Measurements from ENCODE around the gene CEACAM18. TPM values are rescaled to one million over a fixed set of nuclear protein-coding genes. Genes with fewer than 3 reads are reported as not detected.

The CEACAM18 gene
- polyA plus RNA-seq, 4 donors, result 0.10 to 5.8 (median 1.9) TPM

DNA sequence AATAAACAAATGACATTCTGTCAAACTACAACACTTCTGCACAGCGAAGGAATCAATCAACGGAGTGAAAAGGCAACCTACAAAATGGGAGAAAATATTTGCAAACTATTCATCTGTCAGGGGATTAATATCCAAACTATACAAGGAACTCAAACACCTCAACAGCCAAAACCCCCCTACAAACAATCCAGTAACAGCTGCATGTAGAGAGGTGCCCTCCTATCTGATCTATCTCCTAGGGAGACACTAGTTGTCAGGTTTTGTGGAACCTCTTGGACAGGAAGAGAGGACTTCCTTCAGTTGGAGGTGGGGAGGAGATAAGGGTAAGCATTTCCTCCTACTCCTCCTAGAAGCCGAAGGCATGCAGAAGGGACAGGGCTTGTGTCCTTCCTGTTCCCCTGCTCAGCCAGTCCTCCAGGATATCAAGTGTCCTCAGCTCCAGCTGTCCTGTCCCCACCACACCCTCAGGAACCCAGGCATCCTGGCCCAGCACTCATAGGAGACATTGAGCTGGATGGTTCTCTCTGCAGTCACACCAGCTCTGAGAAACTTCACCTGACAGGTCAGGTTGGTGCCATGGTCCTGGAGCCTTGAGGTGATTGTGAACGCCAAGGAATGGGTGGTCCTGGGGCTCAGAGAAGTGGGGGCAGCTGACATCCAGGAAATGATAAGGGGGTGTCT, 10.3 kb upstream of the CEACAM18 start:
- H3K27me3 ChIP-seq (ENCODE audit: control insufficient read depth in 3 of 3, insufficient read depth in 3 of 3, low read length in 3 of 3), result peaks cover 0 to 3% (median 0%) of the 10 kb centered on the region in 3 donors
- no peaks in the 10 kb centered on the region for H3K36me3 ChIP-seq (ENCODE audit: control insufficient read depth in 3 of 3, insufficient read depth in 2 of 3, low read depth in 1 of 3, low read length in 3 of 3)
- H3K4me3 ChIP-seq (ENCODE audit: low read depth in 1 of 3, low read length in 3 of 3), result no peak overlapping the region
- no peak overlapping the region for H3K27ac ChIP-seq (ENCODE audit: low read depth in 1 of 3, low read length in 2 of 3)
- FAIRE-seq (no peak), DNase-seq (no peak)
- H3K9me3 ChIP-seq (ENCODE audit: control insufficient read depth in 2 of 2, insufficient read depth in 1 of 2, low read depth in 1 of 2, low read length in 1 of 2), result no peaks in the 10 kb centered on the region
- peaks cover 0 to 5% (median 0%) of the 10 kb centered on the region in 3 donors for H3K4me1 ChIP-seq (ENCODE audit: control insufficient read depth in 3 of 3, insufficient read depth in 2 of 3, low read depth in 1 of 3, low read length in 2 of 3)
- 52 to 63% (median 56%) methylated on average over 4 of the region's 4 CpGs for WGBS, 3 donors

DNA sequence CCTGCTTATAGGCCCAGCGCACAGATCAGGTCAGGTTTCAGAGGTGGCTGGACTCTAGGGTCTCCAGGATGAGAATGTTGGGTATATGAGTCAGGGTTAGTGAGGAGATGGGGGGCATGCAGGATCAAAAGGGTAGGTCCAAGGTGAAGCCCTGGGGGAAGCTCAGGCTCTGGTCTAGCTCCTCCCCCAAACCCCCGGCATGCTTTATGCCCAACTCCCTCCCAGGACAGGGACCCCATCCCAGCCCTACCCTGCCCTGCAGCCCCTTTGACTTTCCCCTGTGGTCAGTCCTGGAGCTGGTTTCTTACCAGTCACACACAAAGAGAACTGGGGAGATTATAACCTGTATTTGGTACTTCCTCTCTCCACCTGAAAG, 9.8 kb upstream of the CEACAM18 start:
- H3K27me3 ChIP-seq (ENCODE audit: control insufficient read depth in 3 of 3, insufficient read depth in 3 of 3, low read length in 3 of 3), result peaks cover 0 to 2% (median 0%) of the 10 kb centered on the region in 3 donors
- FAIRE-seq (no peak), DNase-seq (no peak)
- H3K4me3 ChIP-seq (ENCODE audit: low read depth in 1 of 3, low read length in 3 of 3), result no peak overlapping the region
- 75 to 83% (median 81%) methylated on average over 2 of the region's 2 CpGs for WGBS, 3 donors
- peaks cover 0 to 1% of the 10 kb centered on the region in 2 donors for H3K9me3 ChIP-seq (ENCODE audit: control insufficient read depth in 2 of 2, insufficient read depth in 1 of 2, low read depth in 1 of 2, low read length in 1 of 2)
- no peak overlapping the region for H3K27ac ChIP-seq (ENCODE audit: low read depth in 1 of 3, low read length in 2 of 3)
- H3K36me3 ChIP-seq (ENCODE audit: control insufficient read depth in 3 of 3, insufficient read depth in 2 of 3, low read depth in 1 of 3, low read length in 3 of 3), result no peaks in the 10 kb centered on the region
- peaks cover 0 to 7% (median 0%) of the 10 kb centered on the region in 3 donors for H3K4me1 ChIP-seq (ENCODE audit: control insufficient read depth in 3 of 3, insufficient read depth in 2 of 3, low read depth in 1 of 3, low read length in 2 of 3)

DNA sequence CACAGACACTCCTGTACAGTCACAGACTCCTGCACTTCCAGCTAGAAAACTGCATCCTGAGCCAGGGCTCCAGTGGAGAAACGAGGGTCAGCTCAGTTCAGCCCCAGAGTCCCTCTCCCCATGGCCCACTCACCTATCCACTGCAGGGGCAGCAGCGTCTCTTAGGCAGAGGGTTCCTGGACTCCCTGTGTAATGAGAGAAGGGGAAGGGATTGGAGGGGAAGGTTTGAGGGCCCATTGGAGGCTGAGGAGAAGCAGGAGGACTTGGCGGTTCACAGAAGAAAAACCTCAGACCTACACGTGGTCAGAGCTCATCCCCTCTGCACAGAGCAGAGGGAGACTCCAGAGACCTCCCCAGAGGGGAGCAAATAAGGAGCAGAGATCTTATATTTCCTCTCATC, 9.2 kb upstream of the CEACAM18 start:
- Histone ChIP-seq H3K36me3 (ENCODE audit: control insufficient read depth in 3 of 3, insufficient read depth in 2 of 3, low read depth in 1 of 3, low read length in 3 of 3) (no peaks in the 10 kb centered on the region), H3K4me1 (ENCODE audit: control insufficient read depth in 3 of 3, insufficient read depth in 2 of 3, low read depth in 1 of 3, low read length in 2 of 3) (peaks cover 0 to 12% (median 2%) of the 10 kb centered on the region in 3 donors), H3K9me3 (ENCODE audit: control insufficient read depth in 2 of 2, insufficient read depth in 1 of 2, low read depth in 1 of 2, low read length in 1 of 2) (peaks cover 0 to 4% of the 10 kb centered on the region in 2 donors), H3K27ac (ENCODE audit: low read depth in 1 of 3, low read length in 2 of 3) (no peak overlapping the region), H3K4me3 (ENCODE audit: low read depth in 1 of 3, low read length in 3 of 3) (no peak overlapping the region), H3K27me3 (ENCODE audit: control insufficient read depth in 3 of 3, insufficient read depth in 3 of 3, low read length in 3 of 3) (peaks cover 0 to 2% (median 0%) of the 10 kb centered on the region in 3 donors)
- no peak for DNase-seq
- no peak for FAIRE-seq
- 43 to 52% (median 48%) methylated on average over 4 of the region's 4 CpGs for WGBS, 3 donors

DNA sequence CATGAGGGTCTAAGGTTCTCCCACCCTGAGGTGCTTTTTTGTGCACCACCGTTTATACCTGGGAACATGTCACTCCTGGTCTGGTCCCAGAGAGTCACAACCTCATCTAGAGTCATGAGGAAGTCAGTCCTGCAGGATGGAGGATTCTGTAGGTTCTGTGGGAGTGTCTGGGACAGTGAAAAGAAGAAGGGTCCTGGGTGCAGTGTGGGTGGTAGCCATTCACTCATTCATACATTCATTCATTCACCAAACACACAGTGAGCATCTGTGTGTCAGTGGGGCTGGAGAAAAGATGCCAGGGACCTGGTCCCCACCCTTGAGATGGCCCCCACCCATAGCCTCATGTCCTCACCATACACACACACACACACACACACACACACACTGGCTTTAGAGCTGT, 8.7 kb upstream of the CEACAM18 start:
- Histone ChIP-seq H3K27me3 (ENCODE audit: control insufficient read depth in 3 of 3, insufficient read depth in 3 of 3, low read length in 3 of 3) (peaks cover 0 to 2% (median 0%) of the 10 kb centered on the region in 3 donors), H3K9me3 (ENCODE audit: control insufficient read depth in 2 of 2, insufficient read depth in 1 of 2, low read depth in 1 of 2, low read length in 1 of 2) (peaks cover 0 to 4% of the 10 kb centered on the region in 2 donors), H3K36me3 (ENCODE audit: control insufficient read depth in 3 of 3, insufficient read depth in 2 of 3, low read depth in 1 of 3, low read length in 3 of 3) (no peaks in the 10 kb centered on the region), H3K4me3 (ENCODE audit: low read depth in 1 of 3, low read length in 3 of 3) (no peak overlapping the region), H3K4me1 (ENCODE audit: control insufficient read depth in 3 of 3, insufficient read depth in 2 of 3, low read depth in 1 of 3, low read length in 2 of 3) (peaks cover 0 to 17% (median 5%) of the 10 kb centered on the region in 3 donors), H3K27ac (ENCODE audit: low read depth in 1 of 3, low read length in 2 of 3) (no peak overlapping the region)
- FAIRE-seq, result no peak
- DNase-seq, result no peak
- 42 to 70% (median 53%) methylated on average over 1 of the region's 1 CpG for whole genome bisulfite sequencing, 3 donors

DNA sequence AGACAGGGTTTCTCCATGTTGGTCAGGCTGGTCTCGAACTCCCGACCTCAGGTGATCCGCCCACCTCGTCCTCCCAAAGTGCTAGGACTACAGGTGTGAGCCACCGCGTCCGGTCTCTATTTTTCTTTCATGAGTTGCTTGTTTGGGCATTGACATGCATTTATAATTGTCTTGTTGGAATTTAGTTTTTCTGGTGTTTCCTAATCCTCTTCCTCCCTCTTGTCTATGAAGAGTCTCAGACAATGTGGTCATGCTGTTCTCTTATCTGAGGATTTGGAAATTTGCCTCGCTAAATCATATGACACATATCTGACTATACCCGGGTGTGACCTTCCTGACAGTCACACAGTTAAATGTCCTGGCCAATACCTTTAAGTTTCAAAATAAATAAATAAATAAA, 7.4 kb upstream of the CEACAM18 start:
- Histone ChIP-seq H3K4me3 (ENCODE audit: low read depth in 1 of 3, low read length in 3 of 3) (no peak overlapping the region), H3K9me3 (ENCODE audit: control insufficient read depth in 2 of 2, insufficient read depth in 1 of 2, low read depth in 1 of 2, low read length in 1 of 2) (peaks cover 0 to 6% of the 10 kb centered on the region in 2 donors), H3K4me1 (ENCODE audit: control insufficient read depth in 3 of 3, insufficient read depth in 2 of 3, low read depth in 1 of 3, low read length in 2 of 3) (peaks cover 0 to 27% (median 7%) of the 10 kb centered on the region in 3 donors), H3K36me3 (ENCODE audit: control insufficient read depth in 3 of 3, insufficient read depth in 2 of 3, low read depth in 1 of 3, low read length in 3 of 3) (no peaks in the 10 kb centered on the region), H3K27ac (ENCODE audit: low read depth in 1 of 3, low read length in 2 of 3) (no peak overlapping the region), H3K27me3 (ENCODE audit: control insufficient read depth in 3 of 3, insufficient read depth in 3 of 3, low read length in 3 of 3) (peaks cover 0 to 2% (median 0%) of the 10 kb centered on the region in 3 donors)
- WGBS, 3 donors, result 72 to 80% (median 73%) methylated on average over 9 of the region's 9 CpGs
- no peak for FAIRE-seq
- DNase-seq, result no peak

DNA sequence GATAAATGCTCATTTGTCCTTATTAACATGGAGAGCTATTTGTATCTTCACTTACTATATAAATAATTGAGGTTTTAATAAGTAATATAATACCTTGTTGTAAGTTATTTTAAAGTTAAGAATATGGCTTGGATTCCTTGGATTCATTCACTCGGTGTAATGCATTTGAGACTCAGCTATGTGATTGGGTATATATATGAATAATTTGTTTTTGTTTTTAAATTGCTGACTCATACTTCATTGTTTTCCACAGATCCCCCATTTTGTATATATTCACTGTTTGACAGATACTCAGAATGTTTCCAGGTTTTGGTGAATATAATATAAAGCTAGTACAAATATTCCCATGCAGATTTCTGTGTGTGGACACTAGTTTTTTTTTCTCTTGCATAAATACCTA, 6.8 kb upstream of the CEACAM18 start:
- 66 to 86% (median 76%) methylated on average over 1 of the region's 1 CpG for WGBS, 3 donors
- no peak for FAIRE-seq
- Histone ChIP-seq H3K9me3 (ENCODE audit: control insufficient read depth in 2 of 2, insufficient read depth in 1 of 2, low read depth in 1 of 2, low read length in 1 of 2) (peaks cover 0 to 10% of the 10 kb centered on the region in 2 donors), H3K27ac (ENCODE audit: low read depth in 1 of 3, low read length in 2 of 3) (no peak overlapping the region), H3K4me3 (ENCODE audit: low read depth in 1 of 3, low read length in 3 of 3) (no peak overlapping the region), H3K27me3 (ENCODE audit: control insufficient read depth in 3 of 3, insufficient read depth in 3 of 3, low read length in 3 of 3) (peaks cover 0 to 2% (median 0%) of the 10 kb centered on the region in 3 donors), H3K4me1 (ENCODE audit: control insufficient read depth in 3 of 3, insufficient read depth in 2 of 3, low read depth in 1 of 3, low read length in 2 of 3) (peaks cover 0 to 30% (median 7%) of the 10 kb centered on the region in 3 donors), H3K36me3 (ENCODE audit: control insufficient read depth in 3 of 3, insufficient read depth in 2 of 3, low read depth in 1 of 3, low read length in 3 of 3) (no peaks in the 10 kb centered on the region)
- no peak for DNase-seq

DNA sequence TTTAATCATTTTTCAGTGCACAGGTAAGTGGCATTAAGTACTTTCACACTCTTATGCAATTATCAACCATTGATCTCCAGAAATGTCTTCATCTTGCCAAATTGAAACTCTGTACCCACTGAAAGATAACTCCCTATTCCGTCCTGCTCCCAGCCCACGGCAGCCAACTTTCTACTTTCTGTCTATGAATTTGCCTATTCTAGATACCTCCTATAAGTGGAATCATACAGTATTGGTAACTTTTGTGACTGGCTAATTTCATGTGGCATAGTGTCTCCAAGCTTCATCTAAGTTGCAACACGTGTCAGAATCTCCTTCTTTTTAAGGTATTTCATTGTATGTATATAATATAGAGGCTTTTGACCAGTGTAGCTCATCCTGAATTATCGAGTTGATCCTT, 5.7 kb upstream of the CEACAM18 start:
- H3K4me3 ChIP-seq (ENCODE audit: low read depth in 1 of 3, low read length in 3 of 3), result no peak overlapping the region
- no peak for DNase-seq
- peaks cover 0 to 12% of the 10 kb centered on the region in 2 donors for H3K9me3 ChIP-seq (ENCODE audit: control insufficient read depth in 2 of 2, insufficient read depth in 1 of 2, low read depth in 1 of 2, low read length in 1 of 2)
- H3K36me3 ChIP-seq (ENCODE audit: control insufficient read depth in 3 of 3, insufficient read depth in 2 of 3, low read depth in 1 of 3, low read length in 3 of 3), result no peaks in the 10 kb centered on the region
- peaks cover 0 to 2% (median 0%) of the 10 kb centered on the region in 3 donors for H3K27me3 ChIP-seq (ENCODE audit: control insufficient read depth in 3 of 3, insufficient read depth in 3 of 3, low read length in 3 of 3)
- FAIRE-seq, result no peak
- H3K27ac ChIP-seq (ENCODE audit: low read depth in 1 of 3, low read length in 2 of 3), result no peak overlapping the region
- peaks cover 0 to 38% (median 7%) of the 10 kb centered on the region in 3 donors for H3K4me1 ChIP-seq (ENCODE audit: control insufficient read depth in 3 of 3, insufficient read depth in 2 of 3, low read depth in 1 of 3, low read length in 2 of 3)
- WGBS, 3 donors, result 4 to 14% (median 10%) methylated on average over 4 of the region's 4 CpGs

DNA sequence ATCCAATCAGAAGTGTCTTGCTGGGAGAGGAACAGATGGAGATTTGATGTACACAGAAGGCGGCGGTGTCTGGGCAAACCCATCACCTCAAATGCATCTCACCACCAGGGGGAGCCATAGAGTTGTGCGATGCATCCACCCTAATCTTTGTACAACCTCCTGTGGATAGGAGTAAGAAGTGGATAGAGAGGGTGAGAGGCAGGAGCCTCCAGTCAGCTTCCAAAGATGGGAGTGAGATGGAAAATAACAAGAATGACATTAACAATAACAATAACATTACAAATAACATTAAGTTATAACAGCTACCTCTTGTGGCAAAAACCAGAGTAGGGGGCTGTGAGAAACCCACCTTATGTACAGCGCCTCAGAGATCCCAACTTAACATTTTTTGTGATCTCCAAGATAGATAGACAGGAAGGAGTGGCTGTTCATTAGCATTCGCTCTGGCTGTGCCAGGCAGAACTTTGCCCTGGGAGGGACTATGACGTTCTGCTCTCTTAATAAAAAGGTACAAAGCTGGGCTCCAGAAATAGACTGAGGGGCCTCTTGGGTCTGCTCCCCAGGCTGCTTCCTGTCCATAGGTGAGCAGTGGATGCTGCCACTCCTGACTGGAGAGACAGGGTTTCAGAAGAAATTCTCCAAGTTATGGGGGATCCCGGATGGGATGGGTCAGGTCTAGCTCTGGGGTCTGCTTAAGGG, 5.2 kb upstream of the CEACAM18 start:
- peak overlapping the region; percentile 75 to 95 (median 93) for H3K27ac ChIP-seq (ENCODE audit: low read depth in 1 of 3, low read length in 2 of 3)
- peaks cover 0 to 43% (median 7%) of the 10 kb centered on the region in 3 donors for H3K4me1 ChIP-seq (ENCODE audit: control insufficient read depth in 3 of 3, insufficient read depth in 2 of 3, low read depth in 1 of 3, low read length in 2 of 3)

More for the DNA sequence above, 5.2 kb upstream of the CEACAM18 start:
- peaks cover 0 to 16% of the 10 kb centered on the region in 2 donors for H3K9me3 ChIP-seq (ENCODE audit: control insufficient read depth in 2 of 2, insufficient read depth in 1 of 2, low read depth in 1 of 2, low read length in 1 of 2)
- H3K36me3 ChIP-seq (ENCODE audit: control insufficient read depth in 3 of 3, insufficient read depth in 2 of 3, low read depth in 1 of 3, low read length in 3 of 3), result no peaks in the 10 kb centered on the region
- FAIRE-seq (no peak), DNase-seq (peak; percentile 93 to 94)
- H3K27me3 ChIP-seq (ENCODE audit: control insufficient read depth in 3 of 3, insufficient read depth in 3 of 3, low read length in 3 of 3), result no peaks in the 10 kb centered on the region
- 21 to 32% (median 31%) methylated on average over 7 of the region's 7 CpGs for whole genome bisulfite sequencing, 3 donors
- no peak overlapping the region for H3K4me3 ChIP-seq (ENCODE audit: low read depth in 1 of 3, low read length in 3 of 3)

All from small intestine (tissue), 7 donors.